Erythroblast (primary cell): ENCODE measurements around the gene C1QTNF8.

ENCODE experiments used
- DNase-seq, 2 experiments: peaks; one replicate each; lab custom pipeline; 2025; lab: John Stamatoyannopoulos, UW
- GATA1 ChIP-seq: IDR thresholded peaks from 2 replicates; pipeline ENCODE4 v1.6.1; 2011; ENCODE audit warnings: low read depth, mild to moderate bottlenecking, control low read depth, low read length, moderate library complexity
- POLR2A ChIP-seq: IDR thresholded peaks from 2 replicates; pipeline ENCODE4 v1.6.1; 2011; ENCODE audit warnings: mild to moderate bottlenecking, low read length

Gene C1QTNF8

GRCh38 chr16:1096169-1097082 is at the start of gene C1QTNF8:
Gene C1QTNF8, minus strand, starts transcription at chr16:1096244. Its CDS starts 1,322 bp downstream, at chr16:1094922.
- DNase-seq: no peak
- no peak for TF ChIP-seq POLR2A
- no peak for TF ChIP-seq GATA1

DNA sequence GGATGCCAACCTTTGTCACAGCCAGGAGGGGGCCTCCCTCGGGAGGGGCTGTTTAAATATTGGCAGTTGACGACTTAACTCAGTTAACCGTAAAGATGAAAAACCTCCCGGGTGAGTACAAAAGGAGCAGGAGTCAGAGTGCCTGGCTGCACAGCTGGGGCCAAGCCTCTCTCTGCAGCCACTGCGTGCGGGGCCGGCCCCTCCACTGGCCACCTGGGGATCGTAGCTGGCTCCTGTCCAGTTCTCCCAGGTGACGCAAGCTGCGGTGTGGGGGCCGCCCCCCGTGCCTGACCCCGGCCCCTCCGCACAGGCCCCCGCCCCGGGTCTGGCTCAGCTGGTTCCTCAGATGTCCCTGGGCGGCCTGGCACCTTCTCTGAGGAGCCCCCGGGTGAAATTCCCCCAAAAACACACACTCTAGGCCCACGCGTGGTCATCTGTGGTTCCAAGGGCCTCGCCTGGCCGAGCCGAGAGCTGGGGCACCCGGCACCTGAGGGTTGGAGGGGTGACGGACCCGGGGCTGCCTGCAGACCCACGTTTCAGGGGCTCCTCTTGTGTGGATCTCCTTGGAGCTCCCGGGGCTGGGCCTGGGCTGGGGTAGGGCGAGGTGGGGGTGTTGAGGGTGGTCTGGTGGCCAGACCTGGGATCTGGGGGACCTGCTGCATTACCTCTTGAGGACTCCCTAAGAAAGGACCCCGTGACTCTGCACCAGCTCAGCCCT is 49.5 kb upstream of the C1QTNF8 start:
- DNase-seq: no peak
- TF ChIP-seq POLR2A: no peak
- TF ChIP-seq GATA1: no peak

DNA sequence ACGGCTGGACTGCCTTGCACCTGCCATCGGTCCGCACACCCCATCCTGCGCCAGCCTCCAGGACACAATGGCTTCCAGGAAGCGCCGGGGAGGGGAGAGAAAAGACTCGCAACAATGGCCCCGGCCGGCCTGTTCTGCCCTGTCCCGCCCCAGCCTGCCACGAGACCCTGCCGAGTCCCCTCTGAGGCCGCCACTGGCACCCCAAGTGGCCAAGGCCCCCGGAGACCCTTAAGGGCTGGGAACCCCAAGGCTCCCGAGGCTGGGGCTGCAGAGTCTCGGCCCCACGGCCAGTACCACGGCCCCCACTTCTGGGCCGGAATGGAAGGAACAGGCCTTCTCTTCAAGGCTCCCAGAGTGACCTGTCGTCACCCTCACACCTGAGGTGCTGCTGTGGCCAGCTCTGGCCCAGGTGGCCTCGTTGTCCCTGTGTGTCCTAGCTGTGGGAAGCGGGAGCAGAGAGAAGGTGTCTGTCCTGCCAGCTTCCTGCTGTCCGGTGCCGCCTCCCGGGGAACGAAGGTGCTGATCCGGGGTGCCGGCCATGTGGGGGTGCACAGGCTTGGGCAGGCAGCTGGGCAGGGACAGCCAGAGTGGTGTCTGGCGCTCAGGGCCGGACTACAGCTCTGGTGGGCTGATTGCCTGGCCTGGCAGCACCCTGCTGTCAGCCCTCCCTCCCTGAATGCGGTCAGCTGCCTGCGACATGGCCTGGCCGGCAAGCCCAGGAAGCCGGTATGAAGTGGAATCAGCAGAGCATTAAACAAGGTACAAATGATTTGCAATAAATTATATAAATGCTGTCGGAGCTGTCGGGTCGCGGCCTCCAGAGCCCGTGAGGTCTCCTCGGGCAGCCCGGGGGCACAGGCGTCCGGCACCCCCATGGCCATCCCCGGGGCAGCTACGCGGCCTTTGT is 48.7 kb upstream of the C1QTNF8 start:
- no peak for TF ChIP-seq POLR2A
- TF ChIP-seq GATA1: no peak
- no peak for DNase-seq

DNA sequence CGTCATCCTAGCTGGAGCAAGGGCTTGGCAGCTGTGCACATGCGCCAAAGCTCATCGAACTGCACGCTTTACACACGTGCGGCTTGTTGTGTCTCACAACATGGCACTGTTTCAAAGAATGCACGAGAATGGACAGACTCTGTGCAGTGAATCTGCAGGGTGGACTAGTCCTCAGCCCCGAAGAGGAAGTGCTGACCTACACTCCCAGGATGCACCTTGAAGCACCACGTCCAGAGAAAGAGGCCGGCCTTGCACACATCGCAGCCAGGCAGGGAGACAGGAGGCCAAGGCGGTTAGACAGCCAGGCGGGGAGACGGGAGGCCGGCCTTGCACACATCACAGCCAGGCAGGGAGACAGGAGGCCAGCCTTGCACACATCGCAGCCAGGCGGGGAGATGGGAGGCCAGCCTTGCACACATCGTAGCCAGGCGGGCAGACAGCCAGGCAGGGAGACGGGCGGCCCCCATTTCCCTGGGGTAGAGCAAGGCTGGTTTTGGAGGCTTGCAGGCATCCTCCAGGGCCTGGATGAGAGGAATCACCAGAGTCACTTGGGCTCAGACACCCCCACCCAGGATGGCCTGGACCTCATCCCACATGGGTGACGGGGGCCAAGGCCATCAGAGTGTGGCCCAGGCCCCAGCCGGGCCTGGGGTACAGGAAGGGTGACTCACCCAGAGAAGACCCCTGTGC is 47.9 kb upstream of the C1QTNF8 start:
- no peak for DNase-seq

GRCh38 chr16:1142911-1143310 is 46.9 kb upstream of the C1QTNF8 start:
- TF ChIP-seq GATA1: no peak
- TF ChIP-seq POLR2A: no peak

More for the DNA sequence above, 47.9 kb upstream of the C1QTNF8 start:
- TF ChIP-seq POLR2A (no peak), GATA1 (no peak)

DNA sequence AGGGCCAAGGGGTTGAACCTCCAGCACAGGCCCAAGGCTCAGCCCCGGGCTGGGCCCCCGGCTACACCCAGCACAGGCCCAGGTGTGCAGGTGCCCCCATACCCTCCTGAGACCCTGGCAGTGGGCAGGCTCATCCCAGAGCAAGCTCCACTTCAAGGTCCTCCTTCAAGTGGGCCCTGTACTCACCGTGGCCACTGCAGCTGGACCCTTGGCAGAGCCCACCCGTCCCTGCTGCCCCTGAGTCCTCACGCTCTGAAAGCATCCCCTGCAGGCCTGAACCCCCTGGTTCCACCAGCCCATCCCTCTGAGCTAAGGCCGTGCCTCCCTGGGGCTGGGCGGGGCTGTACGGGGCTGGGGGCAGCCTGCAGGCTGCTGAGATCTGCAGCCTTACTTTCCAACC is 45.7 kb upstream of the C1QTNF8 start:
- no peak for DNase-seq
- TF ChIP-seq GATA1 (no peak), POLR2A (no peak)

More at GRCh38 chr16:1142911-1143310, 46.9 kb upstream of the C1QTNF8 start:
- no peak for DNase-seq

DNA sequence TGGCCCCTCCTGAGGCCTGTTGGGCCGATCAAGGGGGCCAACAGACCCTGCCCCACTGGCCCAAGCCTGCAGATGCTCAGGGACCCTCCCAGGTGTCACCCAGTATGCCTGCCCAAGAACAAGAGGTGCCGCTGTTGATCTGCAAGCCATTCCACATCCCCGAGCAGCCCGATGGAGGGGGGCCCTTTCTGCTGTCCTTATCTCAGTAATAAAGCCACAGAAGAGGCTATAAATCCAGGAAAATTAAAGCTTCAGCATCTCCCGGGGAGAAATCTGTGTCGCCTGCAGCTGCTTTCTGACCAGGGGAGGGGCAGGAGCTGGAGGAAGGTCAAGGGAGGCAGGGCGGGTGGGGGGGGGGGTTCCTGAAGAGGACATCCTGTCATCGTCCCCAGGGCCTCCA is 45.1 kb upstream of the C1QTNF8 start:
- no peak for DNase-seq
- TF ChIP-seq POLR2A (no peak), GATA1 (no peak)

GRCh38 chr16:1140582-1141162 is 44.6 kb upstream of the C1QTNF8 start:
- TF ChIP-seq GATA1: no peak
- no peak for DNase-seq

DNA sequence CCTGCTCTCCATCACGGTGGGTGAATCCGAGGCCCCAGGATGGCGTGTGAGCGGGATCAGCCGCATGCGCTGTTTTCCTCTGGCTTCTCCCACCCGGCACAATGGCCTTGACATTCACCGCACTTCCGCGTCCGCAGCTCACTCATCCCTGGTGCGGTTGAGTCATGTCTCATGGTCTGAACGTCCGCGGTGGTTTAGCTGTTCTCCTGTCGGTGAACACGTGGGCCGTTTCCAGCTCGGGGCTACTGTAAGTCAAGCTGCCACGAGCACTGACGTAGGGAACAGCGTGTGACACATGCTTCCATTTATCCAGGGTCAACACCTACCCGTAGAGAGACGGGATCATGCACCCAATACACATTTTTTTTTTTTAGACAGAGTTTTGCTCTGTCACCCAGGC is 41.6 kb upstream of the C1QTNF8 start:
- no peak for DNase-seq
- no peak for TF ChIP-seq POLR2A
- TF ChIP-seq GATA1: no peak

DNA sequence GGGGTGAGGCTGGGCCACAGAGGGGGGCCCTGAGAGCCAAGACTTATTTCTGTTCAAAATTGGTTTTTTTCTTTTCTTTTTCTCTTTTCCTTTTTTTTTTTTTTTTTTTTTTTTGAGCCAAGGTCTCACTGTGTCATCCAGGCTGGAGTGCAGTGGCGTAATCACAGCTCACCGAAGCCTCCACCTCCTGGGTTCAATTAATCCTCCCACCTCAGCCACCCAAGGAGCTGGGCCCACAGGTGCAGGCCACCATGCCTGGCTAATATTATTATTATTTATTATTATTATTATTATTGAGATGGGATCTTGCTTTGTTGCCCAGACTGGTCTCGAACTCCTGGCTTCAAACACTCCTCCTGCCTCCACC is 39.4 kb upstream of the C1QTNF8 start:
- TF ChIP-seq GATA1 (no peak), POLR2A (no peak)
- DNase-seq: no peak

- no peak for DNase-seq
- no peak for TF ChIP-seq POLR2A
- TF ChIP-seq GATA1: no peak
Measured at GRCh38 chr16:1134776-1135458, 38.9 kb upstream of the C1QTNF8 start.
